ENCODE results near the gene SMPD4.
"Not testable (repeated sequence)": the region's sequence is repeated elsewhere in the genome, so short reads cannot be mapped to it uniquely, and the experiment has no call there.

SMPD4 gene

GRCh38 chr2:130165293-130166016 lies 15.9 kb downstream of the SMPD4 start:
- Histone ChIP-seq H3K27me3 (ENCODE audit: insufficient read depth, low read length) (no peaks in the 10 kb centered on the region), H3K4me3 (ENCODE audit: low read length) (no peak overlapping the region), H3K27ac (ENCODE audit: low read depth, low read length) (no peak overlapping the region), H3K9ac (ENCODE audit: low read depth, low read length) (no peak overlapping the region), H3K36me3 (ENCODE audit: insufficient read depth, low read length) (peaks cover 75% of the 10 kb centered on the region), H3K4me1 (ENCODE audit: insufficient read depth, low read length) (no peaks in the 10 kb centered on the region), H3K9me3 (ENCODE audit: insufficient read depth, low read depth, low read length) (no peaks in the 10 kb centered on the region)
- 97% methylated on average over 7 of the region's 8 CpGs for WGBS

GRCh38 chr2:130162968-130163367 lies 18.4 kb downstream of the SMPD4 start:
- H3K4me3 ChIP-seq (ENCODE audit: low read length), result no peak overlapping the region
- H3K27ac ChIP-seq (ENCODE audit: low read depth, low read length), result no peak overlapping the region
- H3K27me3 ChIP-seq (ENCODE audit: insufficient read depth, low read length), result no peaks in the 10 kb centered on the region
- H3K4me1 ChIP-seq (ENCODE audit: insufficient read depth, low read length), result no peaks in the 10 kb centered on the region
- no peak overlapping the region for H3K9ac ChIP-seq (ENCODE audit: low read depth, low read length)
- 95% methylated on average over 9 of the region's 9 CpGs for WGBS
- H3K9me3 ChIP-seq (ENCODE audit: insufficient read depth, low read depth, low read length), result no peaks in the 10 kb centered on the region
- H3K36me3 ChIP-seq (ENCODE audit: insufficient read depth, low read length), result peaks cover 65% of the 10 kb centered on the region

- not testable (repeated sequence) for H3K4me3 ChIP-seq (ENCODE audit: low read length); H3K4me1 ChIP-seq (ENCODE audit: insufficient read depth, low read length); H3K9ac ChIP-seq (ENCODE audit: low read depth, low read length); H3K27ac ChIP-seq (ENCODE audit: low read depth, low read length); H3K9me3 ChIP-seq (ENCODE audit: insufficient read depth, low read depth, low read length); H3K27me3 ChIP-seq (ENCODE audit: insufficient read depth, low read length)
- peaks cover 60% of the 10 kb centered on the region for H3K36me3 ChIP-seq (ENCODE audit: insufficient read depth, low read length)
- 95% methylated on average over 7 of the region's 7 CpGs for WGBS
Measured at GRCh38 chr2:130162486-130162885, 18.9 kb downstream of the SMPD4 start.

GRCh38 chr2:130160838-130161705 lies 20.3 kb downstream of the SMPD4 start:
- H3K4me3 ChIP-seq (ENCODE audit: low read length); H3K9ac ChIP-seq (ENCODE audit: low read depth, low read length); H3K9me3 ChIP-seq (ENCODE audit: insufficient read depth, low read depth, low read length); H3K4me1 ChIP-seq (ENCODE audit: insufficient read depth, low read length); H3K27me3 ChIP-seq (ENCODE audit: insufficient read depth, low read length); H3K27ac ChIP-seq (ENCODE audit: low read depth, low read length): not testable (repeated sequence)
- 80% methylated on average over 25 of the region's 25 CpGs for WGBS
- H3K36me3 ChIP-seq (ENCODE audit: insufficient read depth, low read length), result peaks cover 46% of the 10 kb centered on the region

- H3K36me3 ChIP-seq (ENCODE audit: insufficient read depth, low read length), result peaks cover 44% of the 10 kb centered on the region
- WGBS, result 97% methylated on average over 6 of the region's 6 CpGs
Measured at GRCh38 chr2:130160131-130160530, 21.3 kb downstream of the SMPD4 start.

GRCh38 chr2:130159376-130159775 lies 22.0 kb downstream of the SMPD4 start:
- WGBS, result 100% methylated on average over 3 of the region's 4 CpGs
- H3K4me1 ChIP-seq (ENCODE audit: insufficient read depth, low read length); H3K9me3 ChIP-seq (ENCODE audit: insufficient read depth, low read depth, low read length); H3K27ac ChIP-seq (ENCODE audit: low read depth, low read length); H3K27me3 ChIP-seq (ENCODE audit: insufficient read depth, low read length); H3K4me3 ChIP-seq (ENCODE audit: low read length); H3K9ac ChIP-seq (ENCODE audit: low read depth, low read length): not testable (repeated sequence)
- H3K36me3 ChIP-seq (ENCODE audit: insufficient read depth, low read length), result peaks cover 45% of the 10 kb centered on the region

More at GRCh38 chr2:130160131-130160530, 21.3 kb downstream of the SMPD4 start:
- no peaks in the 10 kb centered on the region for H3K4me1 ChIP-seq (ENCODE audit: insufficient read depth, low read length)
- H3K9ac ChIP-seq (ENCODE audit: low read depth, low read length), result no peak overlapping the region
- H3K27me3 ChIP-seq (ENCODE audit: insufficient read depth, low read length), result no peaks in the 10 kb centered on the region
- H3K9me3 ChIP-seq (ENCODE audit: insufficient read depth, low read depth, low read length), result no peaks in the 10 kb centered on the region
- H3K4me3 ChIP-seq (ENCODE audit: low read length), result no peak overlapping the region
- no peak overlapping the region for H3K27ac ChIP-seq (ENCODE audit: low read depth, low read length)

- H3K4me3 ChIP-seq (ENCODE audit: low read length), result no peak overlapping the region
- peaks cover 44% of the 10 kb centered on the region for H3K36me3 ChIP-seq (ENCODE audit: insufficient read depth, low read length)
- H3K9ac ChIP-seq (ENCODE audit: low read depth, low read length), result no peak overlapping the region
- no peaks in the 10 kb centered on the region for H3K9me3 ChIP-seq (ENCODE audit: insufficient read depth, low read depth, low read length)
- no peaks in the 10 kb centered on the region for H3K27me3 ChIP-seq (ENCODE audit: insufficient read depth, low read length)
- H3K27ac ChIP-seq (ENCODE audit: low read depth, low read length), result no peak overlapping the region
- no peaks in the 10 kb centered on the region for H3K4me1 ChIP-seq (ENCODE audit: insufficient read depth, low read length)
- 97% methylated on average over 9 of the region's 9 CpGs for WGBS
Measured at GRCh38 chr2:130158631-130159030, 22.8 kb downstream of the SMPD4 start.

GRCh38 chr2:130157825-130158514 lies 23.4 kb downstream of the SMPD4 start:
- H3K9ac ChIP-seq (ENCODE audit: low read depth, low read length); H3K27ac ChIP-seq (ENCODE audit: low read depth, low read length); H3K27me3 ChIP-seq (ENCODE audit: insufficient read depth, low read length); H3K4me3 ChIP-seq (ENCODE audit: low read length); H3K4me1 ChIP-seq (ENCODE audit: insufficient read depth, low read length); H3K9me3 ChIP-seq (ENCODE audit: insufficient read depth, low read depth, low read length): not testable (repeated sequence)
- H3K36me3 ChIP-seq (ENCODE audit: insufficient read depth, low read length), result peaks cover 45% of the 10 kb centered on the region
- WGBS, result 93% methylated on average over 13 of the region's 13 CpGs

GRCh38 chr2:130157354-130157753 lies 24.0 kb downstream of the SMPD4 start:
- H3K9ac ChIP-seq (ENCODE audit: low read depth, low read length); H3K27me3 ChIP-seq (ENCODE audit: insufficient read depth, low read length); H3K9me3 ChIP-seq (ENCODE audit: insufficient read depth, low read depth, low read length); H3K4me3 ChIP-seq (ENCODE audit: low read length); H3K4me1 ChIP-seq (ENCODE audit: insufficient read depth, low read length); H3K27ac ChIP-seq (ENCODE audit: low read depth, low read length): not testable (repeated sequence)
- peaks cover 45% of the 10 kb centered on the region for H3K36me3 ChIP-seq (ENCODE audit: insufficient read depth, low read length)
- WGBS, result 93% methylated on average over 11 of the region's 12 CpGs

- Histone ChIP-seq H3K36me3 (ENCODE audit: insufficient read depth, low read length) (peaks cover 49% of the 10 kb centered on the region), H3K27me3 (ENCODE audit: insufficient read depth, low read length) (no peaks in the 10 kb centered on the region), H3K4me1 (ENCODE audit: insufficient read depth, low read length) (no peaks in the 10 kb centered on the region), H3K4me3 (ENCODE audit: low read length) (no peak overlapping the region), H3K27ac (ENCODE audit: low read depth, low read length) (no peak overlapping the region), H3K9me3 (ENCODE audit: insufficient read depth, low read depth, low read length) (no peaks in the 10 kb centered on the region), H3K9ac (ENCODE audit: low read depth, low read length) (no peak overlapping the region)
- WGBS, result 95% methylated on average over 9 of the region's 9 CpGs
Measured at GRCh38 chr2:130156624-130157004, 24.8 kb downstream of the SMPD4 start.

- not testable (repeated sequence) for H3K27ac ChIP-seq (ENCODE audit: low read depth, low read length); H3K9me3 ChIP-seq (ENCODE audit: insufficient read depth, low read depth, low read length); H3K4me3 ChIP-seq (ENCODE audit: low read length); H3K9ac ChIP-seq (ENCODE audit: low read depth, low read length); H3K4me1 ChIP-seq (ENCODE audit: insufficient read depth, low read length); H3K27me3 ChIP-seq (ENCODE audit: insufficient read depth, low read length)
- H3K36me3 ChIP-seq (ENCODE audit: insufficient read depth, low read length), result peaks cover 49% of the 10 kb centered on the region
- 85% methylated on average over 16 of the region's 16 CpGs for WGBS
Measured at GRCh38 chr2:130155956-130156623, 25.3 kb downstream of the SMPD4 start.
